ENCODE results near the gene LRRC15. TPM values are rescaled to one million over a fixed set of nuclear protein-coding genes. Genes with fewer than 3 reads are reported as not detected.
A peak's percentile ranks its signal among the peaks of the same experiment; 100 is the strongest.

LRRC15 gene
- total RNA-seq, 1 donor from 2014 or later, result 5.1 TPM

- DNase-seq (ENCODE audit: low spot score), result no peak
Observed at GRCh38 chr3:194320744-194321243, 48.7 kb downstream of the LRRC15 start.

- no peak for DNase-seq (ENCODE audit: low spot score)
Observed at GRCh38 chr3:194320100-194320499, 49.4 kb downstream of the LRRC15 start.

- DNase-seq (ENCODE audit: low spot score), result no peak
Observed at GRCh38 chr3:194318511-194319161, 50.9 kb downstream of the LRRC15 start.

- no peak for DNase-seq (ENCODE audit: low spot score)
Observed at GRCh38 chr3:194316918-194317317, 52.6 kb downstream of the LRRC15 start.

- no peak for DNase-seq (ENCODE audit: low spot score)
Observed at GRCh38 chr3:194315965-194316361, 53.6 kb downstream of the LRRC15 start.

GRCh38 chr3:194315088-194315964 lies 54.2 kb downstream of the LRRC15 start:
- peak; percentile 88 for DNase-seq (ENCODE audit: low spot score)

GRCh38 chr3:194314388-194315068 lies 55.0 kb downstream of the LRRC15 start:
- DNase-seq (ENCODE audit: low spot score), result no peak

GRCh38 chr3:194313560-194314387 lies 55.8 kb downstream of the LRRC15 start:
- no peak for DNase-seq (ENCODE audit: low spot score)

GRCh38 chr3:194312743-194313281 lies 56.7 kb downstream of the LRRC15 start:
- peak; percentile 95 for DNase-seq (ENCODE audit: low spot score)

- no peak for DNase-seq (ENCODE audit: low spot score)
Observed at GRCh38 chr3:194312186-194312742, 57.3 kb downstream of the LRRC15 start.

GRCh38 chr3:194311000-194311399 lies 58.5 kb downstream of the LRRC15 start:
- DNase-seq (ENCODE audit: low spot score), result no peak

GRCh38 chr3:194310060-194310835 lies 59.3 kb downstream of the LRRC15 start:
- no peak for DNase-seq (ENCODE audit: low spot score)

GRCh38 chr3:194308601-194309449 lies 60.7 kb downstream of the LRRC15 start:
- peak; percentile 68 for DNase-seq (ENCODE audit: low spot score)

GRCh38 chr3:194307849-194308248 lies 61.7 kb downstream of the LRRC15 start:
- no peak for DNase-seq (ENCODE audit: low spot score)

- no peak for DNase-seq (ENCODE audit: low spot score)
Observed at GRCh38 chr3:194306771-194307640, 62.5 kb downstream of the LRRC15 start.

GRCh38 chr3:194306109-194306686 lies 63.3 kb downstream of the LRRC15 start:
- DNase-seq (ENCODE audit: low spot score), result no peak

- DNase-seq (ENCODE audit: low spot score), result no peak
Observed at GRCh38 chr3:194305356-194306108, 64.0 kb downstream of the LRRC15 start.

Data from umbilical cord (tissue), 2 donors.